K562 (cell line): ENCODE results near the gene PRR11. TPM values are rescaled to one million over a fixed set of nuclear protein-coding genes. Genes with fewer than 3 reads are reported as not detected.

Experiments used
- ATAC-seq: fragments of 200-7000 bp; cut with Tn5 transposase; 3 replicates; pipeline ENCODE4 v1.9.1; 2020; ENCODE audit warnings: moderate library complexity
- BruUV-seq: library from RNA; stranded (reverse); fragments of 400-500 nt; replicated peaks from 2 replicates; lab custom pipeline; 2021; lab: Mats Ljungman, UMichigan
- CTCF ChIA-PET: fragments of 300-600 bp; formaldehyde crosslinking; extraction: SDS; loops from one replicate; lab custom pipeline; 2021; ENCODE audit warnings: low intra/inter-chr PET ratio; lab: Yijun Ruan, JAX
- POLR2A ChIA-PET: fragments of 300-600, 350-650 bp; sonication (Branson Sonifier 250); formaldehyde crosslinking; extraction: SDS; loops from one replicate; lab custom pipeline; 2021; ENCODE audit warnings: antibody characterized with exemption, inconsistent platforms; lab: Yijun Ruan, JAX
- DNase-seq, 4 experiments: peaks; one replicate each; pipeline versions ENCODE4 v3.0.0 to v3.0.0-alpha.2; 2011 to 2018; ENCODE audit warnings: low spot score in 3 of 4, mixed read lengths in 3 of 4; ENCODE audit errors: extremely low read depth in 1 of 4
- FAIRE-seq: peaks from 2 replicates; lab custom pipeline; 2011; peaks lifted over from hg19 to GRCh38; lab: Jason Lieb, UNC
- H2AFZ ChIP-seq: 2 replicates; pipeline ENCODE4 v1.6.0; 2011; ENCODE audit warnings: low read depth, low read length, control low read depth, inconsistent platforms
- H3K27ac ChIP-seq: fragments of 200-600 bp; 3 replicates; pipeline ENCODE4 v1.8.0; 2011; ENCODE audit warnings: low read depth, mild to moderate bottlenecking, control low read depth, inconsistent platforms, low read length, moderate library complexity, mixed read lengths; ENCODE audit errors: extremely low read depth
- H3K27me3 ChIP-seq, 2 experiments: fragments of 300-600 bp in 1 of 2; 2 replicates in 1 of 2; 3 replicates in 1 of 2; pipeline versions ENCODE4 v1.6.0 to v1.8.0; 2011; ENCODE audit warnings: inconsistent platforms in 2 of 2, low read length in 2 of 2, mild to moderate bottlenecking in 1 of 2, mixed read lengths in 1 of 2, moderate library complexity in 1 of 2; ENCODE audit not compliant: control insufficient read depth in 2 of 2, insufficient read depth in 2 of 2
- H3K36me3 ChIP-seq: fragments of 300-600 bp; 3 replicates; pipeline ENCODE4 v1.8.0; 2011; ENCODE audit warnings: mild to moderate bottlenecking, low read length, inconsistent platforms; ENCODE audit not compliant: control insufficient read depth, insufficient read depth
- H3K4me1 ChIP-seq, 2 experiments: fragments of 200-600 bp in 1 of 2; replicated peaks in 1 of 2; 2 replicates in 1 of 2; 3 replicates in 1 of 2; pipeline versions ENCODE4 v1.5.1 to v1.8.0; 2011; ENCODE audit warnings: inconsistent platforms in 2 of 2, low read length in 2 of 2, mild to moderate bottlenecking in 1 of 2, mixed read lengths in 1 of 2, moderate library complexity in 1 of 2; ENCODE audit not compliant: control insufficient read depth in 2 of 2, insufficient read depth in 2 of 2
- H3K4me2 ChIP-seq: 2 replicates; pipeline ENCODE4 v1.6.1; 2011; ENCODE audit warnings: low read length, control low read depth, inconsistent platforms, mixed read lengths; ENCODE audit not compliant: insufficient read depth
- H3K4me3 ChIP-seq: fragments of 200-600 bp; sonication (generic), shearing (Covaris generic); 2 replicates; pipeline ENCODE4 v1.5.1; 2016; ENCODE audit warnings: control low read depth, inconsistent platforms
- H3K79me2 ChIP-seq: fragments of 200-600 bp; 3 replicates; pipeline ENCODE4 v1.8.0; 2011; ENCODE audit warnings: low read length, inconsistent platforms; ENCODE audit not compliant: control insufficient read depth, insufficient read depth
- H3K9ac ChIP-seq, 2 experiments: 2 replicates each; pipeline versions ENCODE4 v1.6.0 to v1.6.1; 2011; ENCODE audit warnings: low read depth in 2 of 2, low read length in 2 of 2, control low read depth in 1 of 2, inconsistent platforms in 1 of 2, mild to moderate bottlenecking in 1 of 2, mixed read lengths in 1 of 2; ENCODE audit not compliant: insufficient read depth in 1 of 2
- H3K9me1 ChIP-seq: one replicate; pipeline ENCODE4 v1.6.0; 2011; ENCODE audit warnings: inconsistent platforms, mild to moderate bottlenecking, low read length, moderate library complexity; ENCODE audit not compliant: control insufficient read depth, insufficient read depth
- H3K9me3 ChIP-seq: replicated peaks from 2 replicates; pipeline ENCODE4 v1.5.1; 2011; ENCODE audit warnings: low read depth, low read length, inconsistent platforms; ENCODE audit not compliant: control insufficient read depth, insufficient read depth
- H4K20me1 ChIP-seq: replicated peaks from 2 replicates; pipeline ENCODE4 v1.6.1; 2011; ENCODE audit warnings: low read length, inconsistent platforms, mixed read lengths; ENCODE audit not compliant: control insufficient read depth, insufficient read depth
- BCOR ChIP-seq: fragments of 450-650 bp; IDR thresholded peaks from 2 replicates; pipeline ENCODE4 v1.6.1; 2016
- POLR2AphosphoS2 ChIP-seq: IDR thresholded peaks from 2 replicates; pipeline ENCODE4 v1.6.1; 2012; ENCODE audit warnings: low read length, improper control_type of control experiment
- REST ChIP-seq, 2 experiments: fragments of 450-650 bp; formaldehyde crosslinking in 1 of 2; IDR thresholded peaks; 2 replicates each; pipeline versions ENCODE4 v1.4.0 to v1.6.1; 2014 to 2020; ENCODE audit warnings: mild to moderate bottlenecking in 2 of 2, borderline replicate concordance in 1 of 2, low read depth in 1 of 2
- SLC30A9 ChIP-seq: fragments of 250-450 bp; sonication (Bioruptor Pico); IDR thresholded peaks from 2 replicates; pipeline ENCODE4 v1.8.0; 2022; ENCODE audit warnings: mild to moderate bottlenecking, moderate library complexity
- SRSF1 ChIP-seq: fragments of 200-400 bp; formaldehyde crosslinking; IDR thresholded peaks from 2 replicates; pipeline ENCODE4 v1.6.1; 2017; ENCODE audit warnings: mild to moderate bottlenecking, low read depth, low read length, moderate library complexity
- ZNF121 ChIP-seq: sonication (generic); formaldehyde crosslinking; conservative IDR thresholded peaks from 2 replicates; pipeline ENCODE4 v1.8.0; 2022; ENCODE audit warnings: missing genetic modification reagents
- ZNF197 ChIP-seq: fragments of 200-800 bp; sonication (Bioruptor generic); IDR thresholded peaks from 2 replicates; pipeline ENCODE4 v1.6.1; 2016; ENCODE audit warnings: low read depth, missing genetic modification characterization, missing compliant biosample characterization
- ZNF239 ChIP-seq: fragments of 250-450 bp; sonication (Bioruptor Pico); IDR thresholded peaks from 2 replicates; pipeline ENCODE4 v1.4.0; 2020; ENCODE audit warnings: mild to moderate bottlenecking
- ZNF780A ChIP-seq: fragments of 250-450 bp; sonication (Bioruptor Pico); IDR thresholded peaks from 2 replicates; pipeline ENCODE4 v1.5.0; 2021; ENCODE audit warnings: mild to moderate bottlenecking
- WGBS: fragments of 100-300 bp; shearing (Covaris generic); methylation state at CpG from one replicate; pipeline ENCODE4 v1.1.6; 2016; ENCODE audit warnings: low coverage, mixed read lengths; ENCODE audit not compliant: insufficient coverage; ENCODE audit errors: missing lambda C conversion rate; 5-methylcytosine and 5-hydroxymethylcytosine counted together
- in situ Hi-C: fragments of 300-500 bp; cut with MboI; formaldehyde crosslinking; loops from 4 replicates; pipeline ENCODE4 v1.15.0; 2018; ENCODE audit warnings: inconsistent platforms, mixed read lengths
- intact Hi-C: fragments of 100-400 bp; cut with micrococcal nuclease; formaldehyde crosslinking; loops from 2 replicates; pipeline ENCODE4 v1.14.2; 2022
- polyA plus RNA-seq, 8 experiments: library from polyadenylated mRNA; depleted of rRNA in 4 of 8; stranded (reverse) in 5 of 8; unstranded in 3 of 8; fragments of >200 nt; fragmentation: Nextera tagmentation in 2 of 8; fragmentation: Illumina TruSeq in 1 of 8; extraction: Ambion mirVana in 2 of 8; extraction: Trizol in 1 of 8; gene quantifications; 2 replicates each; pipeline versions ENCODE4 v1.2.1 to v1.2.3, GENCODE V29; 2011 to 2014; ENCODE audit warnings: inconsistent platforms in 1 of 8, missing spikeins in 1 of 8
- total RNA-seq, 7 experiments: library from RNA; depleted of rRNA in 6 of 7; stranded (reverse); fragments of >200 nt in 6 of 7; fragmentation: Illumina TruSeq in 2 of 7; extraction: Trizol in 2 of 7; gene quantifications; 2 replicates each; pipeline versions ENCODE4 v1.2.1 to v1.2.3, GENCODE V29; 2011 to 2021; ENCODE audit warnings: low replicate concordance in 1 of 7

PRR11 gene
- total and polyA plus RNA-seq, 9 of the 15 experiments (the other 6 are each of a cell fraction or from before 2014, with no cell fraction given) = 13.3 to 75.2 (median 46.4) TPM

- in situ Hi-C loops (no loop called here), intact Hi-C loops (no loop called here)
- Histone ChIP-seq H3K79me2 (no peaks in the 10 kb centered on the region), H3K4me3 (no peak overlapping the region), H3K9me1 (no peaks in the 10 kb centered on the region), H4K20me1 (no peaks in the 10 kb centered on the region), H3K4me2 (no peak overlapping the region), H3K27me3 (no peaks in the 10 kb centered on the region), H3K9ac (no peak overlapping the region), H3K36me3 (peaks cover 40% of the 10 kb centered on the region; the same call in 1 of the 3 replicates), H3K4me1 (no peaks in the 10 kb centered on the region), H3K9me3 (no peaks in the 10 kb centered on the region), H3K27ac (no peak overlapping the region), H2AFZ (no peak overlapping the region)
- ATAC-seq (no peak), DNase-seq (no peak), FAIRE-seq (no peak)
- TF ChIP-seq ZNF121 (CRISPR knock-in tag) (peak; percentile 86), ZNF780A (CRISPR knock-in tag) (no peak), ZNF239 (CRISPR knock-in tag) (no peak), BCOR (no peak)
- CTCF ChIA-PET = no interaction called here
- BruUV-seq = TSS peak; percentile 18
- POLR2A ChIA-PET = interaction anchor here (0.8 kb wide), 1 partner anchor 27 kb away, joined by 4 read pairs; no protein-coding TSS in a partner anchor
These were observed 30.5 kb downstream of the PRR11 start for GRCh38 chr17:59185997-59186396.

GRCh38 chr17:59186850-59187249 lies 31.3 kb downstream of the PRR11 start:
- no peak overlapping the region for H3K27ac ChIP-seq
- no peaks in the 10 kb centered on the region for H4K20me1 ChIP-seq
- no peak overlapping the region for H3K9ac ChIP-seq
- CTCF ChIA-PET = no interaction called here
- in situ Hi-C loops (no loop called here), intact Hi-C loops (no loop called here)
- no peaks in the 10 kb centered on the region for H3K9me1 ChIP-seq
- H3K4me1 ChIP-seq = no peaks in the 10 kb centered on the region
- H3K27me3 ChIP-seq = no peaks in the 10 kb centered on the region
- H3K79me2 ChIP-seq = no peaks in the 10 kb centered on the region
- no TSS peak for BruUV-seq
- H2AFZ ChIP-seq = no peak overlapping the region
- no peak for DNase-seq
- no peak overlapping the region for H3K4me3 ChIP-seq
- peaks cover 47% of the 10 kb centered on the region; the same call in 2 of the 3 replicates for H3K36me3 ChIP-seq
- POLR2A ChIA-PET = no interaction called here
- H3K4me2 ChIP-seq = no peak overlapping the region
- 100% methylated on average over 3 of the region's 3 CpGs for WGBS
- no peaks in the 10 kb centered on the region for H3K9me3 ChIP-seq
- no peak for FAIRE-seq
- ATAC-seq = no peak
- TF ChIP-seq REST (IDR thresholded peaks at IDR 0.05; ENCODE audit: borderline replicate concordance) = no peak
- no peak for TF ChIP-seq REST (CRISPR knock-in tag; IDR thresholded peaks at IDR 0.05; ENCODE audit: low read depth)
- TF ChIP-seq SRSF1 = no peak
- no peak for TF ChIP-seq POLR2AphosphoS2
- TF ChIP-seq SLC30A9 (CRISPR knock-in tag) = no peak
- no peak for TF ChIP-seq ZNF197 (CRISPR knock-in tag)
